Measurements from ENCODE around the gene OR2T11.
"Not testable (repeated sequence)": the region's sequence is repeated elsewhere in the genome, so short reads cannot be mapped to it uniquely, and the experiment has no call there.

DNA sequence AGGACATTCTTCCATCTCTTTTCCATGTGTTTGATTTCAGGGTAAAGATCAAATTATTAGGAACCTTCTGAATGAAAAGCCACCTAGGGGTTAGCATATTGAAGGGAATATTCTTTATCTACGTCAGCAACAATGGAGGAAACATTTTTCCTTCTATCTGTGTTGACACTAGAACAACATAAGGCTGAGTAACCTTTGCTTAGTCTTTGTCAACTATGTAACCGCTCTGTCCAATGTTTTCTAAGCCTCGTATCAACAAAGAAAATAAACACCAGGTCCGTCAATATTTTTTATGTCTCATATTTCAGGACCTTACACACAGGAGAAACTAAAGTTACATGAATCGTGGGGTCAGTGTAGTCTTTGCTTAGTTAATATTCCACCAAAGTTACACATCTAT lies 1.7 kb upstream of the OR2T11 start:
- TF ChIP-seq POLR2A (IDR thresholded peaks at IDR 0.05; ENCODE audit: low read depth, low read length); TAF1 (IDR thresholded peaks at IDR 0.05; ENCODE audit: low read depth, low read length); POLR2AphosphoS5 (IDR thresholded peaks at IDR 0.05; ENCODE audit: low read depth, low read length); SPI1 (IDR thresholded peaks at IDR 0.05; ENCODE audit: low read depth, low read length); PAX5 (IDR thresholded peaks at IDR 0.05; ENCODE audit: insufficient read depth, low read length, severe bottlenecking): not testable (repeated sequence)
